Renal pelvis (tissue), 4 donors: ENCODE results near the gene SDK1. TPM values are rescaled to one million over a fixed set of nuclear protein-coding genes. Genes with fewer than 3 reads are reported as not detected.

ENCODE experiments used
- DNase-seq: peaks from one replicate; pipeline ENCODE4 v3.0.0-alpha.2; 2013
- polyA plus RNA-seq, 3 donors: library from polyadenylated mRNA; unstranded; fragments of 120-200 nt; gene quantifications; one replicate each; pipeline ENCODE4 v1.2.1, GENCODE V29; 2013; ENCODE audit not compliant: insufficient read length in 3 of 3

SDK1 gene
- polyA plus RNA-seq, 3 donors: 7.5 to 8.9 (median 8.4) TPM

GRCh38 chr7:3880228-3880987 is 579.4 kb downstream of the SDK1 start:
- DNase-seq: no peak

GRCh38 chr7:3882782-3883181 is 581.7 kb downstream of the SDK1 start:
- DNase-seq: no peak

- DNase-seq: no peak
Measured at GRCh38 chr7:3884543-3884942, 583.5 kb downstream of the SDK1 start.

- DNase-seq: no peak
Measured at GRCh38 chr7:3887096-3887690, 586.1 kb downstream of the SDK1 start.

- DNase-seq: no peak
Measured at GRCh38 chr7:3888096-3888495, 587.0 kb downstream of the SDK1 start.

- DNase-seq: no peak
Measured at GRCh38 chr7:3892157-3892556, 591.1 kb downstream of the SDK1 start.

- no peak for DNase-seq
Measured at GRCh38 chr7:3892686-3893085, 591.6 kb downstream of the SDK1 start.

GRCh38 chr7:3893151-3893788 is 592.2 kb downstream of the SDK1 start:
- DNase-seq: no peak

- DNase-seq: no peak
Measured at GRCh38 chr7:3893789-3894153, 592.7 kb downstream of the SDK1 start.

GRCh38 chr7:3895341-3896116 is 594.5 kb downstream of the SDK1 start:
- no peak for DNase-seq

- DNase-seq: no peak
Measured at GRCh38 chr7:3896169-3896765, 595.2 kb downstream of the SDK1 start.

- no peak for DNase-seq
Measured at GRCh38 chr7:3897430-3898372, 596.6 kb downstream of the SDK1 start.

- no peak for DNase-seq
Measured at GRCh38 chr7:3899559-3899991, 598.5 kb downstream of the SDK1 start.

- DNase-seq: no peak
Measured at GRCh38 chr7:3908153-3908552, 607.1 kb downstream of the SDK1 start.

- no peak for DNase-seq
Measured at GRCh38 chr7:3909128-3909527, 608.1 kb downstream of the SDK1 start.

- DNase-seq: no peak
Measured at GRCh38 chr7:3910054-3910453, 609.0 kb downstream of the SDK1 start.

- DNase-seq: no peak
Measured at GRCh38 chr7:3911685-3912084, 610.6 kb downstream of the SDK1 start.

GRCh38 chr7:3912291-3912690 is 611.2 kb downstream of the SDK1 start:
- DNase-seq: peak; percentile 38

GRCh38 chr7:3914051-3914775 is 613.2 kb downstream of the SDK1 start:
- DNase-seq: no peak

GRCh38 chr7:3915337-3915878 is 614.4 kb downstream of the SDK1 start:
- DNase-seq: no peak
